Stimulated activated effector memory CD8-positive, alpha-beta T cell treated with anti-CD3 and anti-CD28 coated beads, Interleukin-12 subunit alpha, Interleukin-12 subunit beta, amount 100 ng/mL, for 72 hours (primary cell): ENCODE measurements around the gene GGA1.
"Not testable (repeated sequence)": the region's sequence is repeated elsewhere in the genome, so short reads cannot be mapped to it uniquely, and the experiment has no call there.

ENCODE experiments used
- ATAC-seq: fragments of 150-1000 bp; cut with Tn5 transposase; 2 replicates; pipeline ENCODE4 v1.10.0; 2021
- DNase-seq, 2 donors: peaks; one replicate each; pipeline ENCODE4 v3.0.0; 2021 to 2022; ENCODE audit warnings: low spot score in 2 of 2
- H3K27ac Mint-ChIP-seq: one replicate; pipeline ENCODE4 v1.8.0; 2022; ENCODE audit warnings: mild to moderate bottlenecking, mixed read lengths
- H3K36me3 Mint-ChIP-seq: one replicate; pipeline ENCODE4 v1.8.0; 2022; ENCODE audit warnings: mild to moderate bottlenecking, mixed read lengths
- H3K4me1 Mint-ChIP-seq: one replicate; pipeline ENCODE4 v1.8.0; 2022; ENCODE audit warnings: mixed read lengths
- H3K4me3 Mint-ChIP-seq: one replicate; pipeline ENCODE4 v1.8.0; 2022; ENCODE audit warnings: mild to moderate bottlenecking, mixed read lengths
- H3K9me3 Mint-ChIP-seq: one replicate; pipeline ENCODE4 v1.8.0; 2022; ENCODE audit warnings: mixed read lengths

GGA1 gene

GRCh38 chr22:37639771-37640590 lies 31.3 kb downstream of the GGA1 start:
- H3K4me3 Mint-ChIP-seq, result peak overlapping the region; percentile 97
- H3K27ac Mint-ChIP-seq, result peak overlapping the region; percentile 98
- H3K9me3 Mint-ChIP-seq, result no peaks in the 10 kb centered on the region
- H3K4me1 Mint-ChIP-seq, result peaks cover 76% of the 10 kb centered on the region
- H3K36me3 Mint-ChIP-seq, result peaks cover 57% of the 10 kb centered on the region
- DNase-seq, result peak in 1 of 2 donors; percentile 62
- ATAC-seq, result no peak

GRCh38 chr22:37640591-37641560 lies 32.2 kb downstream of the GGA1 start:
- Mint-ChIP-seq H3K4me3 (peak overlapping the region; percentile 97), H3K36me3 (peaks cover 64% of the 10 kb centered on the region), H3K9me3 (no peaks in the 10 kb centered on the region), H3K4me1 (peaks cover 74% of the 10 kb centered on the region), H3K27ac (peak overlapping the region; percentile 98)
- no peak for DNase-seq
- ATAC-seq, result no peak

DNA sequence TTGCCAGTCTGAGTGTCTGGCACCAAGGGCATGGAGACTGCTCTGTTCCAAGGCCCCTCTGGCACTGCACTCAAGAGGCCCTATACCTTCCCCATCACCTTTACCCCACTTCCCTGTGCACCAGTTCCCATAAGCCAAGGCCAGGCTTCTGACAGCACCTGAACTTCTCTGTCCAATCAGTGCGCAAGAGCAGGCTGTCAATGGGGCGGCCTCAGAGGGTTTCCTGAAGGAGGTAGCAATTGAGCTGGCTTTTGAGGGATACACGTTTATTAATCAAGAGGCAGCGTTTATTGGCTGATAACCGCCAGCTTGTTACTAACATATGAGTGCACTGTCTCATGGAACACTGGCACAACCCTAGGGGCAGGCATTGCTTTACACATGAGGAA lies 32.9 kb downstream of the GGA1 start:
- Mint-ChIP-seq H3K9me3 (no peaks in the 10 kb centered on the region), H3K4me3 (peak overlapping the region; percentile 97), H3K27ac (peak overlapping the region; percentile 98), H3K4me1 (peaks cover 69% of the 10 kb centered on the region), H3K36me3 (peaks cover 71% of the 10 kb centered on the region)
- no peak for ATAC-seq
- no peak for DNase-seq

DNA sequence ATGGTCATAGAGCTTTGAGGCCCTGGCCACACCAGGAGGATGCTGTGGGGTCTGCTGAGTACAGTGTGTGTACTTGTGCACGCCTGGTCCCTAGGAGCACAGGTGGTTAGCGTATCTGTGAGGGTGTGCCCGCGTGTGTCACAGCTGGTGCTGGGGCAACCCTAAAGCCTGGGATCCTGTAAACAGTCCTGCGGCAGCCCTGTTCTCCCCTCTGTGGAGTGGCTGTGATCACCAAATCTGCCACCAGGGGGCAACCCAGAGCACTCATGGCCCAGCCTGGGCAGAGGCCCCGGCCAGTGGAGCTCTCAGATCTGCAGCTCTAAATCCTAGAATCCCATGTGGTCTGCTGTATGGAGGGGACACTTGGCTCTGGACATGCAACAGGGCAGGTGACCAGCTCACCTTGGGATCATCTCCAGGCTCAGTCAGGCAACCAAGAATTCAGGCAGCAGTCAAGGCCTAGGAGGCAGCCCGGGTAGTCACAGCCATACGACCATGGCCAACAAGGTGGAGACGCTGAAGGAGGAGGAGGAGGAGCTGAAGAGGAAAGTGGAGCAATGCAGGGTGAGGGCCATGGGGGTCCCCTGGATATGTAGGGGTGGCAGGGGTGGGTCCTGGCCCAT lies 34.7 kb downstream of the GGA1 start:
- ATAC-seq (peak; percentile 80), DNase-seq (peak; percentile 93 to 97)
- H3K36me3 Mint-ChIP-seq, result peaks cover 88% of the 10 kb centered on the region
- peaks cover 52% of the 10 kb centered on the region for H3K4me1 Mint-ChIP-seq
- no peaks in the 10 kb centered on the region for H3K9me3 Mint-ChIP-seq
- peak overlapping the region; percentile 90 for H3K27ac Mint-ChIP-seq
- H3K4me3 Mint-ChIP-seq, result peak overlapping the region; percentile 97

DNA sequence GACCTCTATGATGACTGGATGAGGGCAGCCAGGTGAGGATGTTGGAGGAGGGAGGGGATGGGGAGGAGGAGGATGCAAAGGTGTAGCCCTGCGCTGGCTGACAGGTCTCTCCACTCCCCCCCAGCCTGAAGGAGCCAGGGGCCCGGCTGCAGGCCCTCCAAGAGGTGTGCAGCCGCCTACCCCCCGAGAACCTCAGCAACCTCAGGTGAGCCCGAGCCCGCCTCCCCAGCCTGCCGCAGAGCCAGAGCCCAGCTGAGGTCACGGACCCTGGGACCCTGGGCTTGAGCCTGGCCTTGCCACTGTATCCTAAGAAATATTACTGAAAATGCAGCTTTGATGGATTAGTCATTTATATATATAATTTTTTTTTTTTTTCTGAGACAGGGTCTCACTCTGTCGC lies 38.7 kb downstream of the GGA1 start:
- DNase-seq (no peak), ATAC-seq (no peak)
- Mint-ChIP-seq H3K4me3 (no peak overlapping the region), H3K27ac (no peak overlapping the region), H3K36me3 (peaks cover 100% of the 10 kb centered on the region), H3K4me1 (peaks cover 28% of the 10 kb centered on the region), H3K9me3 (no peaks in the 10 kb centered on the region)

DNA sequence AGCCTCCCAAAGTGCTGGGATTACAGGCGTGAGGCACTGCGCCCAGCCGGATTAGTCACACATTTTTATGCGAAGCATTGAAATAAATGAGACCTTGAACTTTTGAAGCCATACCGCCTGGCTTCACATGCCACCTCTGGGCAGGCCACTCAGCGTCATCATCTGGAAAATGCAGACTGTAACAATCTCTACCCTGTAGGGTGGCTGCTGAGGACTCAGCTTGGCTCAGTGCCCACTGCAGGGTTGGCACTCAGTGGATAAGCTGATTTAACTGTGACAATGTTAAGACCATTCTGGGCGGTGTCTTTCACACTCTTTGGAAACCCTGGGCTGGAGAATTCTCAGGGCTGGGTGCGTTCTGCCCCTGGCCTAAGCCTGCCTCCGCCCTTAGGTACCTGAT lies 39.3 kb downstream of the GGA1 start:
- Mint-ChIP-seq H3K9me3 (no peaks in the 10 kb centered on the region), H3K4me3 (no peak overlapping the region), H3K36me3 (peaks cover 100% of the 10 kb centered on the region), H3K27ac (peak overlapping the region; percentile 48), H3K4me1 (peaks cover 22% of the 10 kb centered on the region)
- ATAC-seq (no peak), DNase-seq (no peak)

- Mint-ChIP-seq H3K36me3 (peaks cover 100% of the 10 kb centered on the region), H3K27ac (no peak overlapping the region), H3K9me3 (no peaks in the 10 kb centered on the region), H3K4me3 (no peak overlapping the region), H3K4me1 (no peaks in the 10 kb centered on the region)
- DNase-seq, result no peak
- ATAC-seq, result no peak
Observed at GRCh38 chr22:37650463-37651136, 42.0 kb downstream of the GGA1 start.

DNA sequence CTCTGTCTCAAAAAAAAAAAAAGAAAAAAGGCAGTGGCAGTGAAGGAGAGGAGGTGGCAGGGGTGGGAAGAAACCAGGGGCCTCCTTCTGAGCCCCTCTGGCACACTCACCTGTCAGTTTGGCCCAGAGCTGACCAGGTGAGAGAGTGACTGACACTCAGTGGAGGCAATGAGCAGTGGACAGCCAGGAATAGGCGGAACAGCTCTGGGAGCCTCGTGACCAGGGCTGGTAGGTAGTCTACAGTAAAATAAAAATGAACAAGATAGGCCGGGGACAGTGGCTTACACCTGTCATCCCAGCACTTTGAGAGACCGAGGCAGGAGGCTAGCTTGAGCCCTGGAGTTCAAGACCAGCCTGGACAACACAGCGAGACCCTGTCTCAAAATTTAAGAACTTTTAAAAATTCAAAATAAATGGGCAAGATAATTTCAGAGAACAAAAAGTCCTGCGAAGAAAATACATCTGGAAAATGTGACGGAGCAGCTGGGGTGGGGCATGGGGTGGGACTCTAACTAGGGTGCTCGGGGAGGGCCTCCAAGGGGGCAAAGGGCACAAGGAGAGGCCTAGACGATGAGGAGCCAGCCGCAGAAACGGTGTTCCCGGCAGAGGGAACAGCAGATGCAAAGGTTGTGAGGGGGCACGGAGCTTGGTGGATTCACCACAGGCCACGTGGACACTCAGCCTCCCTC lies 46.1 kb downstream of the GGA1 start:
- Mint-ChIP-seq H3K27ac (peak overlapping the region; percentile 83), H3K9me3 (no peaks in the 10 kb centered on the region), H3K4me3 (no peak overlapping the region), H3K4me1 (peaks cover 21% of the 10 kb centered on the region), H3K36me3 (peaks cover 77% of the 10 kb centered on the region)
- no peak for DNase-seq
- ATAC-seq, result no peak

DNA sequence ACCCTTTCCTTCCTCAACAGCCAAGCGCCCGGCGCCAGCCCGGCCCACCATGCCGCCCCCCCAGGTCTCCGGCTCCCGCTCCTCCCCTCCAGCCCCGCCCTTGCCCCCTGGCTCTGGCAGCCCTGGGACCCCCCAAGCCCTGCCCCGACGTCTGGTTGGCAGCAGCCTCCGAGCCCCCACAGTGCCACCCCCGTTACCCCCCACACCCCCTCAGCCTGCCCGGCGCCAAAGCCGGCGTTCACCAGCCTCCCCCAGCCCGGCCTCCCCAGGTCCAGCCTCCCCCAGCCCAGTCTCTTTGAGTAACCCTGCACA lies 46.6 kb downstream of the GGA1 start:
- ATAC-seq (no peak), DNase-seq (no peak)
- no peaks in the 10 kb centered on the region for H3K9me3 Mint-ChIP-seq
- no peak overlapping the region for H3K4me3 Mint-ChIP-seq
- no peak overlapping the region for H3K27ac Mint-ChIP-seq
- H3K36me3 Mint-ChIP-seq, result peaks cover 72% of the 10 kb centered on the region
- peaks cover 26% of the 10 kb centered on the region for H3K4me1 Mint-ChIP-seq

- peaks cover 40% of the 10 kb centered on the region for H3K4me1 Mint-ChIP-seq
- not testable (repeated sequence) for ATAC-seq, H3K9me3 Mint-ChIP-seq, H3K4me3 Mint-ChIP-seq, DNase-seq
- H3K27ac Mint-ChIP-seq, result peak overlapping the region; percentile 39
- H3K36me3 Mint-ChIP-seq, result peaks cover 62% of the 10 kb centered on the region
Observed at GRCh38 chr22:37656583-37656982, 47.9 kb downstream of the GGA1 start.

DNA sequence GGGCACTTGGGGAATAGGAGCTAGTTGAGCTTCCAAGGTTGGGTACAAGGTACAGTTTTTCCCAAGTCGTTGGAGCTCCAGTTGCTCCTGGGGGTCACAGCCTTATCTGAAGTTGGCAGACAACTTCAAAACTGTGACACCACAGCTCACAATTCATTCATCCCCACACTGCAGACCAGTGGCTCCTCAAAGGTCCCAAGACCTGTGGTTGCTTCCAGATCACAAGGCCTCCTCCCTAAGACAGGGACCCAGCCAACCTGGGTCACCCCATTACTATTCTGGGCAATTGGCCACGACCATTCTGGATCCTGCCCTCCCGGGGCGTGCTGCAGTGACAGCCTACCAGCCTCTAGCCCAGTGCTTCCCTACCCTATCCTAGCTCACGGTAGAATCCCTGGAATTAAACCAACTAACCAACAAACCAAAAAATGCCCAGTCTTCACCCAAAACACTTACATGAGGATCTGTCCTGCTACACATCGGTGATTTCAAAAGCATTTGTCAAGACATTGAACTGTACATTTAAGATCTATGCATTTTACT lies 49.0 kb downstream of the GGA1 start:
- peak overlapping the region; percentile 86 for H3K27ac Mint-ChIP-seq
- no peak for ATAC-seq
- H3K4me1 Mint-ChIP-seq, result peaks cover 49% of the 10 kb centered on the region
- H3K4me3 Mint-ChIP-seq, result peak overlapping the region; percentile 84
- no peaks in the 10 kb centered on the region for H3K9me3 Mint-ChIP-seq
- DNase-seq, result no peak
- peaks cover 62% of the 10 kb centered on the region for H3K36me3 Mint-ChIP-seq

- peaks cover 49% of the 10 kb centered on the region for H3K4me1 Mint-ChIP-seq
- ATAC-seq, result peak; percentile 97
- peak within 1 kb of the TSS; percentile 86 for H3K27ac Mint-ChIP-seq
- H3K36me3 Mint-ChIP-seq, result peaks cover 57% of the 10 kb centered on the region
- H3K9me3 Mint-ChIP-seq, result no peaks in the 10 kb centered on the region
- DNase-seq, result peak; percentile 96 to 99
- peak within 1 kb of the TSS; percentile 84 for H3K4me3 Mint-ChIP-seq
Observed at GRCh38 chr22:37658133-37659065, 49.8 kb downstream of the GGA1 start, which contains the start of gene PDXP. Gene PDXP, plus strand, starts transcription at chr22:37658723. Its CDS starts 60 bp downstream, at chr22:37658783.
